Parathyroid adenoma (tissue), 2 donors: Measurements from ENCODE around the gene PDS5A.

ENCODE experiments used
- H2AFZ ChIP-seq: fragments of 300-600 bp; sonication (generic); one replicate; pipeline ENCODE4 v1.7.0; 2017; ENCODE audit warnings: antibody characterized with exemption, mild to moderate bottlenecking
- H3K27ac ChIP-seq: fragments of 300-600 bp; sonication (generic); one replicate; pipeline ENCODE4 v1.7.0; 2017
- H3K27me3 ChIP-seq: fragments of 300-600 bp; sonication (generic); one replicate; pipeline ENCODE4 v1.7.0; 2017; ENCODE audit warnings: low read length; ENCODE audit not compliant: control insufficient read depth, insufficient read depth
- H3K36me3 ChIP-seq: fragments of 300-600 bp; sonication (generic); one replicate; pipeline ENCODE4 v1.7.0; 2017; ENCODE audit warnings: low read length; ENCODE audit not compliant: control insufficient read depth, insufficient read depth
- H3K4me1 ChIP-seq: fragments of 300-600 bp; sonication (generic); one replicate; pipeline ENCODE4 v1.7.0; 2017; ENCODE audit warnings: control low read depth
- H3K4me2 ChIP-seq: fragments of 300-600 bp; sonication (generic); one replicate; pipeline ENCODE4 v1.7.0; 2017; ENCODE audit warnings: low read length
- H3K4me3 ChIP-seq: fragments of 300-600 bp; sonication (generic); one replicate; pipeline ENCODE4 v1.7.0; 2017; ENCODE audit warnings: low read depth, low read length
- H3K79me2 ChIP-seq: fragments of 300-600 bp; sonication (generic); one replicate; pipeline ENCODE4 v1.7.0; 2017; ENCODE audit warnings: control low read depth
- H3K9ac ChIP-seq: fragments of 300-600 bp; sonication (generic); one replicate; pipeline ENCODE4 v1.7.0; 2017; ENCODE audit warnings: mild to moderate bottlenecking
- H3K9me3 ChIP-seq: fragments of 300-600 bp; sonication (generic); one replicate; pipeline ENCODE4 v1.7.0; 2017; ENCODE audit warnings: low read length; ENCODE audit not compliant: control insufficient read depth
- TF ChIP-seq, protein P1 (sequence below): fragments of 300-600 bp; sonication (generic); IDR thresholded peaks from one replicate; pipeline ENCODE4 v1.7.0; 2017; ENCODE audit warnings: antibody characterized with exemption, mild to moderate bottlenecking
- donor health status: primary hyperparathyroidism.

PDS5A gene

DNA sequence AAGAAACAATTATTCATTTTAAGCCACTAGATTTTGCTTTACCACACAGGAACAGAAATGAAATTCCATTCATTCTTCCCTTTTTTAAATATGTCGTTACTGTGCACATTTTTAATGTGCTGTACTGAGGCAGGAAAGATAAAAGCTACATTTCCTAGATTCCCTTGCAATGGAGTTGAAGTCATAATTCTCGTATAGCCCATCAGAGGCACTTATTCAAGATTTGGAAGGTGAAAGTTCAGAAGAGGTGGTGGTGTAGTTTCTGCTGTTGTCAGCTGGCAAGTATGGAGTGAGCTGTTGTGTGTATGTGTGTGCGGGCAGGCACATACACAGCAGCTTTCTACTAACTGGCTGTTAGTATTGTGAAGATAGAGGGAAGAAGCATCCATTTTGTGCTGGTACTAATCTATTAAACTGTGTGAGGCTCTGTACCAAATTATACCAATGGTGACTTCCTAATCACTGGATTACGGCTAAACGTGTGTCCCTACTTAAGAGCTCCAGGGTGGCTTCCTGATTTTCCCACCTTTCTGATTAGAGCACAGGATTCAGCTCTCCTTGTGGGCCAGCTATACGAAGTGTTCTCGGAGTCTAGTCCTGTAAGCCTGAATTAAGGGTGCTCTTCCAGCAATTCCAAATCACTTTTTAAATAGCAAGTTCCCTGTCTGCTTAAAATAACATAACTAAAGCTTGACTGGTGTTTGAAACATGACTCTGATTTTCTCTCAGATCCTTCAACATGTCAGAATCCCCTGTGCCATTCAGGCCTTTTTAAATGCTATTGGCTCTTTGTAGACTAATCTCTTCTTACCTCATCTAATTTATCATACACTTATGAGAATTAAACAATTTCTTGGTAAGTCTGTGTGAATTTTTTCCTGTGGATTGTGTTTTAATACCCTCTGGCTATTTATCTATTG, 43.8 kb downstream of the PDS5A start:
- no peak overlapping the region for H3K27ac ChIP-seq
- no peak overlapping the region for H3K9ac ChIP-seq
- no peak overlapping the region for H3K4me2 ChIP-seq
- peaks cover 10% of the 10 kb centered on the region for H3K79me2 ChIP-seq
- no peaks in the 10 kb centered on the region for H3K36me3 ChIP-seq
- TF ChIP-seq, protein P1, sequence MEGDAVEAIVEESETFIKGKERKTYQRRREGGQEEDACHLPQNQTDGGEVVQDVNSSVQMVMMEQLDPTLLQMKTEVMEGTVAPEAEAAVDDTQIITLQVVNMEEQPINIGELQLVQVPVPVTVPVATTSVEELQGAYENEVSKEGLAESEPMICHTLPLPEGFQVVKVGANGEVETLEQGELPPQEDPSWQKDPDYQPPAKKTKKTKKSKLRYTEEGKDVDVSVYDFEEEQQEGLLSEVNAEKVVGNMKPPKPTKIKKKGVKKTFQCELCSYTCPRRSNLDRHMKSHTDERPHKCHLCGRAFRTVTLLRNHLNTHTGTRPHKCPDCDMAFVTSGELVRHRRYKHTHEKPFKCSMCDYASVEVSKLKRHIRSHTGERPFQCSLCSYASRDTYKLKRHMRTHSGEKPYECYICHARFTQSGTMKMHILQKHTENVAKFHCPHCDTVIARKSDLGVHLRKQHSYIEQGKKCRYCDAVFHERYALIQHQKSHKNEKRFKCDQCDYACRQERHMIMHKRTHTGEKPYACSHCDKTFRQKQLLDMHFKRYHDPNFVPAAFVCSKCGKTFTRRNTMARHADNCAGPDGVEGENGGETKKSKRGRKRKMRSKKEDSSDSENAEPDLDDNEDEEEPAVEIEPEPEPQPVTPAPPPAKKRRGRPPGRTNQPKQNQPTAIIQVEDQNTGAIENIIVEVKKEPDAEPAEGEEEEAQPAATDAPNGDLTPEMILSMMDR = no peak
- H3K4me1 ChIP-seq = no peaks in the 10 kb centered on the region
- no peaks in the 10 kb centered on the region for H3K27me3 ChIP-seq
- H3K9me3 ChIP-seq = no peaks in the 10 kb centered on the region
- H2AFZ ChIP-seq = no peak overlapping the region
- no peak overlapping the region for H3K4me3 ChIP-seq

DNA sequence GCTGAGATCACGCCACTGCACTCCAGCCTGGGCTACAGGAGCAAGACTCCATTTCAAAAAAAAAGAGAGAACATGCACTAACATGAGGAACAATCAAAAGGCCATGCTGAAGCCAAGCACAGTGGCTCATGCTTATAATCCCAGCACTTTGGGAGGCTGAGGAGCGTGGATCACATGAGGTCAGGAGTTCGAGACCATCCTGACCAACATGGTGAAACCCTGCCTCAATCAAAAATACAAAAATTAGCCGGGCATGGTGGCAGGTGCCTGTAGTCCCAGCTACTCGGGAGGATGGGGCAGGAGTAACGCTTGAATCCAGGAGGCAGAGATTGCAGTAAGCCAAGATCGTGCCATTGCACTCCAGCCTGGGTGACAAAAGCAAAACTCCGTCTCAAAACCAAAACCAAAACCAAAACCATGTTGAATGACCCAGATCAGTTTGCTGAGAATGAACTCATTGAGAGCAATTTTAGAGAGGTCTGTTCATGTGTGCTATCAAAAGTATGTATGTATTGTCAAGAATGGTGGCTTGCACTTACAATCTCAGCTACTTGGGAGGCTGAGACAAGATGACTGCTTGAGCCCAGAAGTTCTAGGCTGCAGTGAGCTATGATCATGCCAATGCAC, 44.8 kb downstream of the PDS5A start:
- Histone ChIP-seq H3K4me3 (no peak overlapping the region), H3K79me2 (peaks cover 8% of the 10 kb centered on the region), H3K27me3 (no peaks in the 10 kb centered on the region), H3K36me3 (no peaks in the 10 kb centered on the region), H2AFZ (no peak overlapping the region), H3K27ac (no peak overlapping the region), H3K9ac (no peak overlapping the region), H3K4me2 (no peak overlapping the region), H3K9me3 (no peaks in the 10 kb centered on the region), H3K4me1 (no peaks in the 10 kb centered on the region)
- TF ChIP-seq, protein P1 = no peak

DNA sequence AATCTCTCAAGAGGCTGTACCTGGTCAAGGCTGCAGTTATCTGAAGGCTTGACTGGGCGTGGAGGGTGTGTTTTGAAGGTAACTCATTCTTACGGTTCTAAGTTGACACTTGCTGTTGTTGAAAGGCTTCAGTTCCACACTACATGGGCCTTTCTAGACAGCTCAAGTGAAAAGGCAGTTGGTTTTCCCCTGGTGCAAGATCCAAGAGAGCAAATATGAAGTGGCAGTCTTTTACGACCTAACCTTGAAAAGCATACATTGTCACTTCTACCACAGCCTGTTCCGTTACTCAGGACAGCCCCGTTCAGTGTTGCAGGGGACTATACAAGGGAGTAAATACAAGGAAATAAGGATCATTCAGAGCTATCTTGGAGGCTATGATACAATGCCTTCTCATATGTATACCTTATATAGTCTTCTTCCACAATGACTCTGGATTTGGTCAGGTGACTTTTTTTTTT, 46.2 kb downstream of the PDS5A start:
- Histone ChIP-seq H3K27ac (no peak overlapping the region), H3K4me3 (no peak overlapping the region), H2AFZ (no peak overlapping the region), H3K79me2 (peaks cover 4% of the 10 kb centered on the region), H3K9ac (no peak overlapping the region), H3K36me3 (no peaks in the 10 kb centered on the region), H3K4me1 (no peaks in the 10 kb centered on the region), H3K27me3 (no peaks in the 10 kb centered on the region), H3K4me2 (no peak overlapping the region), H3K9me3 (no peaks in the 10 kb centered on the region)
- TF ChIP-seq, protein P1 = no peak

DNA sequence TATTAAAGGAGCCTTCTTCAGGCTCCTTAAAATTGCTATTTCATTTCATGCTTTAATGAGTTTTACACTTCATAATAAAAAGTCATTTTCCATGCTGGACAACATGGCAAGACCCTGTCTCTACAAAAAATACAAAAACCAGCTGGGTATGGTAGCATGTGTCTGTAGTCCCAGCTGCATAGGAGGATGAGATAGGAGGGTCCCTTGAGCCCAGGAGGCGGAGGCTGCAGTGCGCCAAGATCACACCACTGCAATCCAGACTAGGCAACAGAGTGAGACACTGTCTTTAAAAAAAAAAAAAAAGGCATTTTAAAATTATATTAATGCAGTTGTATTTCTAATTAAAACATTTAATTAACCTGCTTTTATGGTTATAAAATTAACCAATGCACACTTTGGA, 49.2 kb downstream of the PDS5A start:
- H3K9ac ChIP-seq = no peak overlapping the region
- no peaks in the 10 kb centered on the region for H3K27me3 ChIP-seq
- H3K79me2 ChIP-seq = no peaks in the 10 kb centered on the region
- H3K27ac ChIP-seq = no peak overlapping the region
- no peaks in the 10 kb centered on the region for H3K4me1 ChIP-seq
- TF ChIP-seq, protein P1 = no peak
- no peak overlapping the region for H2AFZ ChIP-seq
- no peak overlapping the region for H3K4me3 ChIP-seq
- H3K9me3 ChIP-seq = no peaks in the 10 kb centered on the region
- H3K4me2 ChIP-seq = no peak overlapping the region
- no peaks in the 10 kb centered on the region for H3K36me3 ChIP-seq
